ENCODE results near the gene IDI1.

GRCh38 chr10:1015688-1016087 is 33.2 kb downstream of the IDI1 start:
- TF ChIP-seq, protein P1, sequence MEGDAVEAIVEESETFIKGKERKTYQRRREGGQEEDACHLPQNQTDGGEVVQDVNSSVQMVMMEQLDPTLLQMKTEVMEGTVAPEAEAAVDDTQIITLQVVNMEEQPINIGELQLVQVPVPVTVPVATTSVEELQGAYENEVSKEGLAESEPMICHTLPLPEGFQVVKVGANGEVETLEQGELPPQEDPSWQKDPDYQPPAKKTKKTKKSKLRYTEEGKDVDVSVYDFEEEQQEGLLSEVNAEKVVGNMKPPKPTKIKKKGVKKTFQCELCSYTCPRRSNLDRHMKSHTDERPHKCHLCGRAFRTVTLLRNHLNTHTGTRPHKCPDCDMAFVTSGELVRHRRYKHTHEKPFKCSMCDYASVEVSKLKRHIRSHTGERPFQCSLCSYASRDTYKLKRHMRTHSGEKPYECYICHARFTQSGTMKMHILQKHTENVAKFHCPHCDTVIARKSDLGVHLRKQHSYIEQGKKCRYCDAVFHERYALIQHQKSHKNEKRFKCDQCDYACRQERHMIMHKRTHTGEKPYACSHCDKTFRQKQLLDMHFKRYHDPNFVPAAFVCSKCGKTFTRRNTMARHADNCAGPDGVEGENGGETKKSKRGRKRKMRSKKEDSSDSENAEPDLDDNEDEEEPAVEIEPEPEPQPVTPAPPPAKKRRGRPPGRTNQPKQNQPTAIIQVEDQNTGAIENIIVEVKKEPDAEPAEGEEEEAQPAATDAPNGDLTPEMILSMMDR (conservative IDR thresholded peaks at IDR 0.05; ENCODE audit: low read depth, low read length) = no peak
- TF ChIP-seq, protein P2, sequence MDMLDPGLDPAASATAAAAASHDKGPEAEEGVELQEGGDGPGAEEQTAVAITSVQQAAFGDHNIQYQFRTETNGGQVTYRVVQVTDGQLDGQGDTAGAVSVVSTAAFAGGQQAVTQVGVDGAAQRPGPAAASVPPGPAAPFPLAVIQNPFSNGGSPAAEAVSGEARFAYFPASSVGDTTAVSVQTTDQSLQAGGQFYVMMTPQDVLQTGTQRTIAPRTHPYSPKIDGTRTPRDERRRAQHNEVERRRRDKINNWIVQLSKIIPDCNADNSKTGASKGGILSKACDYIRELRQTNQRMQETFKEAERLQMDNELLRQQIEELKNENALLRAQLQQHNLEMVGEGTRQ (IDR thresholded peaks at IDR 0.05; ENCODE audit: low read depth, low read length) = no peak
- TF ChIP-seq BHLHE40 (IDR thresholded peaks at IDR 0.05; ENCODE audit: low read depth, low read length) (no peak), SMC3 (IDR thresholded peaks at IDR 0.05; ENCODE audit: low read depth, low read length) (no peak), RCOR1 (IDR thresholded peaks at IDR 0.05; ENCODE audit: insufficient replicate concordance, low read length) (no peak), POLR2A (IDR thresholded peaks at IDR 0.05; ENCODE audit: low read depth, low read length) (no peak)
